Ishikawa (cell line): ENCODE measurements around the gene CHST5.

ENCODE experiments used
- CEBPB ChIP-seq: IDR thresholded peaks from 2 replicates; pipeline ENCODE4 v1.6.1; 2012
- CREB1 ChIP-seq: IDR thresholded peaks from 2 replicates; pipeline ENCODE4 v1.6.1; 2012; ENCODE audit warnings: low read depth
- EGR1 ChIP-seq: IDR thresholded peaks from 2 replicates; pipeline ENCODE4 v1.6.1; 2012
- EP300 ChIP-seq: IDR thresholded peaks from 2 replicates; pipeline ENCODE4 v1.6.1; 2012; ENCODE audit warnings: borderline replicate concordance
- FOXM1 ChIP-seq: IDR thresholded peaks from 2 replicates; pipeline ENCODE4 v1.6.1; 2012; ENCODE audit warnings: low read depth, borderline replicate concordance
- MAX ChIP-seq: IDR thresholded peaks from 2 replicates; pipeline ENCODE4 v1.6.1; 2012
- NFIC ChIP-seq: IDR thresholded peaks from 2 replicates; pipeline ENCODE4 v1.6.1; 2012
- RAD21 ChIP-seq: IDR thresholded peaks from 2 replicates; pipeline ENCODE4 v1.6.1; 2012; ENCODE audit warnings: low read depth
- REST ChIP-seq: IDR thresholded peaks from 2 replicates; pipeline ENCODE4 v1.6.1; 2012; ENCODE audit warnings: low read depth, mild to moderate bottlenecking
- TAF1 ChIP-seq: IDR thresholded peaks from 2 replicates; pipeline ENCODE4 v1.6.1; 2012; ENCODE audit warnings: low read depth, mild to moderate bottlenecking
- TCF12 ChIP-seq: IDR thresholded peaks from 2 replicates; pipeline ENCODE4 v1.6.1; 2012; ENCODE audit warnings: low read depth
- TEAD4 ChIP-seq: IDR thresholded peaks from 2 replicates; pipeline ENCODE4 v1.6.1; 2012
- USF1 ChIP-seq: IDR thresholded peaks from 2 replicates; pipeline ENCODE4 v1.6.1; 2012
- YY1 ChIP-seq: IDR thresholded peaks from 2 replicates; pipeline ENCODE4 v1.6.1; 2012; ENCODE audit warnings: low read depth
- ZBTB7A ChIP-seq: IDR thresholded peaks from 2 replicates; pipeline ENCODE4 v1.6.1; 2012; ENCODE audit warnings: low read depth

The CHST5 gene

GRCh38 chr16:75502916-75503605 lies 32.8 kb downstream of the CHST5 start:
- TF ChIP-seq RAD21 (no peak), REST (no peak), CEBPB (no peak), USF1 (no peak), YY1 (no peak), ZBTB7A (no peak), TEAD4 (no peak), NFIC (no peak), TCF12 (no peak), EGR1 (no peak), TAF1 (no peak), CREB1 (no peak), EP300 (no peak), FOXM1 (no peak), MAX (no peak)

GRCh38 chr16:75501359-75501758 lies 34.5 kb downstream of the CHST5 start:
- TF ChIP-seq CREB1 (no peak), YY1 (no peak), REST (no peak), TEAD4 (no peak), TCF12 (no peak), TAF1 (no peak), CEBPB (no peak), MAX (no peak), RAD21 (no peak), ZBTB7A (no peak), NFIC (no peak), USF1 (no peak), FOXM1 (no peak), EP300 (no peak), EGR1 (no peak)

- TF ChIP-seq NFIC, result peak; percentile 76
These were observed 37.1 kb downstream of the CHST5 start for GRCh38 chr16:75498605-75499322.

- TF ChIP-seq TAF1, result no peak
- TF ChIP-seq EP300, result no peak
- TF ChIP-seq REST, result no peak
- no peak for TF ChIP-seq FOXM1
- no peak for TF ChIP-seq USF1
- no peak for TF ChIP-seq CEBPB
- TF ChIP-seq TCF12, result no peak
- no peak for TF ChIP-seq CREB1
- no peak for TF ChIP-seq EGR1
- no peak for TF ChIP-seq RAD21
- no peak for TF ChIP-seq TEAD4
- TF ChIP-seq ZBTB7A, result no peak
- no peak for TF ChIP-seq YY1
- TF ChIP-seq NFIC, result no peak
- TF ChIP-seq MAX, result no peak
These were observed 38.4 kb downstream of the CHST5 start for GRCh38 chr16:75497558-75497957.
